KMS-11 (cell line): Measurements from ENCODE around the gene ECD.

ENCODE experiments used
- H2AFZ ChIP-seq: fragments of 200-600 bp; sonication (generic); 2 replicates; pipeline ENCODE4 v1.6.1; 2016; ENCODE audit warnings: antibody characterized with exemption, mixed run types, low read depth
- H3K27ac ChIP-seq: fragments of 200-600 bp; sonication (generic); 2 replicates; pipeline ENCODE4 v1.6.1; 2016; ENCODE audit warnings: mild to moderate bottlenecking, mixed run types
- H3K27me3 ChIP-seq: fragments of 200-600 bp; sonication (generic); 2 replicates; pipeline ENCODE4 v1.6.1; 2017; ENCODE audit warnings: mild to moderate bottlenecking, low read depth, mixed run types, moderate library complexity; ENCODE audit not compliant: insufficient read depth
- H3K36me3 ChIP-seq: fragments of 200-600 bp; sonication (generic); 2 replicates; pipeline ENCODE4 v1.6.1; 2017; ENCODE audit warnings: mild to moderate bottlenecking, mixed run types; ENCODE audit not compliant: insufficient read depth
- H3K4me1 ChIP-seq: fragments of 200-600 bp; sonication (generic); 2 replicates; pipeline ENCODE4 v1.6.1; 2016; ENCODE audit warnings: mild to moderate bottlenecking, low read depth, mixed run types; ENCODE audit not compliant: poor library complexity, severe bottlenecking
- H3K4me2 ChIP-seq: fragments of 200-600 bp; sonication (generic); 2 replicates; pipeline ENCODE4 v1.7.0; 2016; ENCODE audit warnings: mild to moderate bottlenecking, mixed run types
- H3K4me3 ChIP-seq: fragments of 200-600 bp; sonication (generic); IDR thresholded peaks from 2 replicates; pipeline ENCODE4 v1.6.1; 2017; ENCODE audit warnings: low read depth, low read length, mixed read lengths; ENCODE audit not compliant: insufficient read depth
- H3K79me2 ChIP-seq: fragments of 200-600 bp; sonication (generic); 2 replicates; pipeline ENCODE4 v1.6.1; 2016; ENCODE audit warnings: low read depth, mixed run types; ENCODE audit not compliant: insufficient read depth
- H3K9ac ChIP-seq: fragments of 200-600 bp; sonication (generic); 2 replicates; pipeline ENCODE4 v1.6.1; 2016; ENCODE audit warnings: mild to moderate bottlenecking, mixed run types
- H4K20me1 ChIP-seq: fragments of 200-600 bp; sonication (generic); 2 replicates; pipeline ENCODE4 v1.6.1; 2016; ENCODE audit warnings: mild to moderate bottlenecking, mixed run types; ENCODE audit not compliant: insufficient read depth
- CTCF ChIP-seq: fragments of 200-600 bp; sonication (generic); conservative IDR thresholded peaks from 2 replicates; pipeline ENCODE4 v1.6.1; 2017; ENCODE audit warnings: low read depth, mild to moderate bottlenecking, antibody characterized with exemption, low read length, moderate library complexity, mixed read lengths

Gene ECD

GRCh38 chr10:73141603-73142002 lies 26.2 kb downstream of the ECD start:
- H3K27me3 ChIP-seq, result no peaks in the 10 kb centered on the region
- H3K4me1 ChIP-seq, result no peaks in the 10 kb centered on the region
- no peak overlapping the region for H2AFZ ChIP-seq
- no peaks in the 10 kb centered on the region for H3K79me2 ChIP-seq
- H3K36me3 ChIP-seq, result peaks cover 4% of the 10 kb centered on the region; the same call in 1 of the 2 replicates
- no peak overlapping the region for H3K9ac ChIP-seq
- no peak overlapping the region for H3K27ac ChIP-seq
- H3K4me3 ChIP-seq, result no peak overlapping the region
- TF ChIP-seq CTCF, result no peak
- no peak overlapping the region for H3K4me2 ChIP-seq
- no peaks in the 10 kb centered on the region for H4K20me1 ChIP-seq

GRCh38 chr10:73139251-73139650 lies 28.6 kb downstream of the ECD start:
- Histone ChIP-seq H2AFZ (no peak overlapping the region), H3K27me3 (no peaks in the 10 kb centered on the region), H3K27ac (no peak overlapping the region), H4K20me1 (no peaks in the 10 kb centered on the region), H3K4me2 (no peak overlapping the region), H3K36me3 (peaks cover 5% of the 10 kb centered on the region), H3K9ac (no peak overlapping the region), H3K4me1 (no peaks in the 10 kb centered on the region), H3K79me2 (no peaks in the 10 kb centered on the region), H3K4me3 (no peak overlapping the region)
- TF ChIP-seq CTCF, result no peak

GRCh38 chr10:73136627-73137026 lies 31.2 kb downstream of the ECD start:
- Histone ChIP-seq H3K36me3 (peaks cover 9% of the 10 kb centered on the region; the same call in 1 of the 2 replicates), H3K79me2 (no peaks in the 10 kb centered on the region), H3K9ac (no peak overlapping the region), H3K27ac (no peak overlapping the region), H3K4me2 (no peak overlapping the region), H3K4me3 (no peak overlapping the region), H3K27me3 (no peaks in the 10 kb centered on the region), H3K4me1 (no peaks in the 10 kb centered on the region), H4K20me1 (no peaks in the 10 kb centered on the region), H2AFZ (no peak overlapping the region)
- TF ChIP-seq CTCF, result no peak

GRCh38 chr10:73134727-73135126 lies 33.1 kb downstream of the ECD start:
- Histone ChIP-seq H3K36me3 (peaks cover 9% of the 10 kb centered on the region; the same call in 1 of the 2 replicates), H3K27me3 (no peaks in the 10 kb centered on the region), H3K9ac (no peak overlapping the region), H4K20me1 (no peaks in the 10 kb centered on the region), H3K4me3 (no peak overlapping the region), H3K27ac (no peak overlapping the region), H3K79me2 (no peaks in the 10 kb centered on the region), H3K4me1 (no peaks in the 10 kb centered on the region), H3K4me2 (no peak overlapping the region), H2AFZ (no peak overlapping the region)
- TF ChIP-seq CTCF, result no peak
